HepG2 (cell line): ENCODE data around the gene ZNF771. TPM values are rescaled to one million over a fixed set of nuclear protein-coding genes. Genes with fewer than 3 reads are reported as not detected.

Experiments used
- DR1 ChIP-seq: sonication (generic); formaldehyde crosslinking; IDR thresholded peaks from 2 replicates; pipeline ENCODE4 v1.8.0; 2021; ENCODE audit warnings: mild to moderate bottlenecking, missing genetic modification reagents, inconsistent platforms
- ETV5 ChIP-seq: IDR thresholded peaks from 2 replicates; pipeline ENCODE4 v1.6.1; 2018; ENCODE audit warnings: missing biosample characterization, missing genetic modification reagents, inconsistent platforms, borderline replicate concordance
- KLF13 ChIP-seq: sonication (generic); formaldehyde crosslinking; IDR thresholded peaks from 2 replicates; pipeline ENCODE4 v1.4.0; 2020; ENCODE audit warnings: mild to moderate bottlenecking, missing genetic modification reagents
- MXD4 ChIP-seq: IDR thresholded peaks from 2 replicates; pipeline ENCODE4 v1.6.1; 2016; ENCODE audit warnings: mild to moderate bottlenecking, missing biosample characterization, missing genetic modification reagents
- NCOA2 ChIP-seq: sonication (generic); formaldehyde crosslinking; IDR thresholded peaks from 2 replicates; pipeline ENCODE4 v1.8.0; 2022; ENCODE audit warnings: inconsistent platforms
- PHF20 ChIP-seq: sonication (generic); formaldehyde crosslinking; IDR thresholded peaks from 2 replicates; pipeline ENCODE4 v1.5.0; 2020; ENCODE audit warnings: mild to moderate bottlenecking, missing genetic modification reagents
- PHF8 ChIP-seq: sonication (generic); formaldehyde crosslinking; IDR thresholded peaks from 2 replicates; pipeline ENCODE4 v1.5.0; 2020; ENCODE audit warnings: missing genetic modification reagents
- RBFOX2 ChIP-seq: fragments of 200-400 bp; formaldehyde crosslinking; IDR thresholded peaks from 2 replicates; pipeline ENCODE4 v1.6.1; 2017; ENCODE audit warnings: low read depth, mild to moderate bottlenecking, low read length
- SALL1 ChIP-seq: sonication (generic); formaldehyde crosslinking; IDR thresholded peaks from 2 replicates; pipeline ENCODE4 v1.8.0; 2022; ENCODE audit warnings: mild to moderate bottlenecking, missing genetic modification reagents
- THRA ChIP-seq: sonication (generic); formaldehyde crosslinking; IDR thresholded peaks from 2 replicates; pipeline ENCODE4 v1.4.0; 2020; ENCODE audit warnings: missing genetic modification reagents, borderline replicate concordance
- TSC22D2 ChIP-seq: sonication (generic); formaldehyde crosslinking; IDR thresholded peaks from 2 replicates; pipeline ENCODE4 v1.5.1; 2020; ENCODE audit warnings: missing genetic modification reagents, mild to moderate bottlenecking, borderline replicate concordance
- WIZ ChIP-seq: sonication (generic); formaldehyde crosslinking; IDR thresholded peaks from 2 replicates; pipeline ENCODE4 v1.5.1; 2020; ENCODE audit warnings: mild to moderate bottlenecking, missing genetic modification reagents
- ZBTB21 ChIP-seq: sonication (generic); formaldehyde crosslinking; IDR thresholded peaks from 2 replicates; pipeline ENCODE4 v1.4.0; 2020; ENCODE audit warnings: missing genetic modification reagents
- ZBTB39 ChIP-seq: sonication (generic); formaldehyde crosslinking; IDR thresholded peaks from 2 replicates; pipeline ENCODE4 v1.5.0; 2020; ENCODE audit warnings: missing genetic modification reagents
- ZBTB7B ChIP-seq: sonication (generic); formaldehyde crosslinking; IDR thresholded peaks from 2 replicates; pipeline ENCODE4 v1.4.0; 2020; ENCODE audit warnings: missing genetic modification reagents
- ZMYM3 ChIP-seq: sonication (generic); formaldehyde crosslinking; IDR thresholded peaks from 2 replicates; pipeline ENCODE4 v1.5.1; 2020; ENCODE audit warnings: mild to moderate bottlenecking, missing genetic modification reagents
- ZNF280B ChIP-seq: sonication (generic); formaldehyde crosslinking; IDR thresholded peaks from 2 replicates; pipeline ENCODE4 v1.5.0; 2020; ENCODE audit warnings: missing genetic modification reagents, mild to moderate bottlenecking, borderline replicate concordance
- ZSCAN21 ChIP-seq: sonication (generic); formaldehyde crosslinking; IDR thresholded peaks from 2 replicates; pipeline ENCODE4 v1.8.0; 2022; ENCODE audit warnings: mild to moderate bottlenecking, missing genetic modification reagents, moderate library complexity, borderline replicate concordance
- ZSCAN30 ChIP-seq: sonication (generic); formaldehyde crosslinking; IDR thresholded peaks from 2 replicates; pipeline ENCODE4 v1.5.0; 2020; ENCODE audit warnings: mild to moderate bottlenecking, missing genetic modification reagents
- ZSCAN31 ChIP-seq: sonication (generic); formaldehyde crosslinking; IDR thresholded peaks from 2 replicates; pipeline ENCODE4 v1.5.0; 2020; ENCODE audit warnings: low read depth, mild to moderate bottlenecking, missing genetic modification reagents
- polyA plus RNA-seq, 8 experiments: library from polyadenylated mRNA; depleted of rRNA in 3 of 8; stranded (reverse) in 7 of 8; unstranded in 1 of 8; fragments of >200 nt; fragmentation: Illumina TruSeq in 4 of 8; extraction: Trizol in 4 of 8; gene quantifications; 2 replicates each; pipeline versions ENCODE4 v1.2.1 to v1.2.3, GENCODE V29; 2011 to 2016; ENCODE audit warnings: low read depth in 4 of 8, missing spikeins in 1 of 8, mixed read lengths in 1 of 8; ENCODE audit not compliant: insufficient read depth in 1 of 8
- total RNA-seq, 5 experiments: library from RNA; depleted of rRNA; stranded (reverse); fragments of >200 nt; fragmentation: Illumina TruSeq; extraction: Trizol; gene quantifications; 2 replicates each; pipeline ENCODE4 v1.2.3, GENCODE V29; 2016; ENCODE audit warnings: low read depth in 1 of 5

Gene ZNF771
- total and polyA plus RNA-seq, 2 of the 13 experiments (the other 11 are each of a cell fraction or from before 2014, with no cell fraction given), result 5.0 to 11.8 TPM

- TF ChIP-seq ZBTB39 (no peak), ZSCAN21 (CRISPR knock-in tag) (0 out of 2 replicates have a peak, but pooled peaks have one; percentile 31), ZSCAN31 (CRISPR knock-in tag) (0 out of 2 replicates have a peak, but pooled peaks have one; percentile 24), THRA (0 out of 2 replicates have a peak, but pooled peaks have one; percentile 2), ZNF280B (CRISPR knock-in tag) (peak; percentile 41; the same call in 1 of the 2 replicates), ETV5 (peak; percentile 78; the same call in 1 of the 2 replicates), TSC22D2 (CRISPR knock-in tag) (no peak), ZBTB7B (CRISPR knock-in tag) (peak; percentile 45; the same call in 1 of the 2 replicates), ZSCAN30 (no peak), ZBTB21 (CRISPR knock-in tag) (no peak), RBFOX2 (0 out of 2 replicates have a peak, but pooled peaks have one; percentile 23), ZMYM3 (CRISPR knock-in tag) (no peak), DR1 (CRISPR knock-in tag) (no peak), MXD4 (CRISPR knock-in tag) (0 out of 2 replicates have a peak, but pooled peaks have one; percentile 4), PHF20 (CRISPR knock-in tag) (peak; percentile 67), PHF8 (CRISPR knock-in tag) (peak; percentile 30; the same call in 1 of the 2 replicates), KLF13 (no peak), NCOA2 (CRISPR knock-in tag) (peak; percentile 7; the same call in 1 of the 2 replicates), SALL1 (CRISPR knock-in tag) (0 out of 2 replicates have a peak, but pooled peaks have one; percentile 5), WIZ (CRISPR knock-in tag) (0 out of 2 replicates have a peak, but pooled peaks have one; percentile 51)
Observed at GRCh38 chr16:30371248-30371816, 36.1 kb upstream of the ZNF771 start (continued).
